Measurements from ENCODE around the gene AHDC1.
"Not testable (repeated sequence)": the region's sequence is repeated elsewhere in the genome, so short reads cannot be mapped to it uniquely, and the experiment has no call there.

The AHDC1 gene

GRCh38 chr1:27503033-27503432, 100.9 kb downstream of the AHDC1 start:
- POLR2A ChIA-PET = no interaction called here
- CTCF ChIA-PET = interaction anchor here (1.9 kb wide), 1 partner anchor 54 kb away, joined by 4 read pairs; no protein-coding TSS in a partner anchor

GRCh38 chr1:27501159-27501558, 102.8 kb downstream of the AHDC1 start:
- H3K4me3 ChIP-seq (ENCODE audit: low read depth, low read length); H3K4me1 ChIP-seq (ENCODE audit: control insufficient read depth, insufficient read depth, low read length); H3K27ac ChIP-seq (ENCODE audit: extremely low read depth, low read depth, low read length); POLR2A ChIA-PET; H3K36me3 ChIP-seq (ENCODE audit: control insufficient read depth in 2 of 2, insufficient read depth in 1 of 2, low read length in 2 of 2); H3K9me3 ChIP-seq (ENCODE audit: control insufficient read depth, insufficient read depth, low read depth, low read length): not testable (repeated sequence)
- TF ChIP-seq ZNF580 (tag by site-specific recombination; IDR thresholded peaks at IDR 0.05) (peak; percentile 55; the same call in 1 of the 2 replicates), ZNF146 (tag by site-specific recombination; IDR thresholded peaks at IDR 0.05) (peak; percentile 97)
- CTCF ChIA-PET = interaction anchor here (2.2 kb wide), 1 partner anchor 55 kb away, joined by 5 read pairs; no protein-coding TSS in a partner anchor

More at GRCh38 chr1:27503033-27503432, 100.9 kb downstream of the AHDC1 start:
- Histone ChIP-seq H3K9me3 (ENCODE audit: control insufficient read depth, insufficient read depth, low read depth, low read length) (no peaks in the 10 kb centered on the region), H3K4me1 (ENCODE audit: control insufficient read depth, insufficient read depth, low read length) (no peaks in the 10 kb centered on the region; the same call in 1 of the 2 replicates), H3K36me3 (ENCODE audit: control insufficient read depth in 2 of 2, insufficient read depth in 1 of 2, low read length in 2 of 2) (no peaks in the 10 kb centered on the region), H3K4me3 (ENCODE audit: low read depth, low read length) (no peak overlapping the region), H3K27ac (ENCODE audit: extremely low read depth, low read depth, low read length) (no peak overlapping the region)
- TF ChIP-seq ZNF292 (tag by site-specific recombination; IDR thresholded peaks at IDR 0.05; ENCODE audit: borderline replicate concordance, low read depth) (no peak), ZNF623 (tag by site-specific recombination; IDR thresholded peaks at IDR 0.05) (peak; percentile 88)

- no peak overlapping the region for H3K4me3 ChIP-seq (ENCODE audit: low read depth, low read length)
- H3K27ac ChIP-seq (ENCODE audit: extremely low read depth, low read depth, low read length) = no peak overlapping the region
- ChIA-PET CTCF (interaction anchor here (2.2 kb wide), 1 partner anchor 57 kb away, joined by 5 read pairs; no protein-coding TSS in a partner anchor), POLR2A (no interaction called here)
- no peaks in the 10 kb centered on the region; the same call in 1 of the 2 replicates for H3K4me1 ChIP-seq (ENCODE audit: control insufficient read depth, insufficient read depth, low read length)
- no peaks in the 10 kb centered on the region for H3K9me3 ChIP-seq (ENCODE audit: control insufficient read depth, insufficient read depth, low read depth, low read length)
- TF ChIP-seq ZNF585B (tag by site-specific recombination; IDR thresholded peaks at IDR 0.05) (no peak), ZFP3 (tag by site-specific recombination; IDR thresholded peaks at IDR 0.05; ENCODE audit: low read depth) (peak; percentile 96), ZNF621 (tag by site-specific recombination; IDR thresholded peaks at IDR 0.05) (no peak), ZNF837 (tag by site-specific recombination; IDR thresholded peaks at IDR 0.05) (no peak), MEIS1 (CRISPR knock-in tag; IDR thresholded peaks at IDR 0.05; ENCODE audit: borderline replicate concordance) (no peak), ZNF184 (tag by site-specific recombination; IDR thresholded peaks at IDR 0.05) (no peak), ZNF530 (tag by site-specific recombination; IDR thresholded peaks at IDR 0.05; ENCODE audit: low read depth) (no peak), AEBP2 (tag by site-specific recombination; IDR thresholded peaks at IDR 0.05; ENCODE audit: borderline replicate concordance) (no peak)
- H3K36me3 ChIP-seq (ENCODE audit: control insufficient read depth in 2 of 2, insufficient read depth in 1 of 2, low read length in 2 of 2) = no peaks in the 10 kb centered on the region
These were observed 104.8 kb downstream of the AHDC1 start for GRCh38 chr1:27499142-27499541.

- H3K9me3 ChIP-seq (ENCODE audit: control insufficient read depth, insufficient read depth, low read depth, low read length) = no peaks in the 10 kb centered on the region
- CTCF ChIA-PET = interaction anchor here (0.6 to 1.9 kb wide), 5 partner anchors 14 to 104 kb away, joined by 3 to 6 read pairs (median 5); no protein-coding TSS in a partner anchor
- no peaks in the 10 kb centered on the region for H3K36me3 ChIP-seq (ENCODE audit: control insufficient read depth in 2 of 2, insufficient read depth in 1 of 2, low read length in 2 of 2)
- no peak overlapping the region for H3K27ac ChIP-seq (ENCODE audit: extremely low read depth, low read depth, low read length)
- POLR2A ChIA-PET = interaction anchor here (0.6 kb wide), 2 partner anchors 29 to 40 kb away, joined by 5 to 6 read pairs; no protein-coding TSS in a partner anchor
- no peak overlapping the region for H3K4me3 ChIP-seq (ENCODE audit: low read depth, low read length)
- no peaks in the 10 kb centered on the region for H3K4me1 ChIP-seq (ENCODE audit: control insufficient read depth, insufficient read depth, low read length)
- TF ChIP-seq CTCF (tag by site-specific recombination; IDR thresholded peaks at IDR 0.05) = peak; percentile 55
- peak; percentile 64 for TF ChIP-seq ZFHX2 (tag by site-specific recombination; conservative IDR thresholded peaks at IDR 0.05)
- TF ChIP-seq PRDM1 (tag by site-specific recombination; IDR thresholded peaks at IDR 0.05) = 0 out of 2 replicates have a peak, but pooled peaks have one; percentile 11
- TF ChIP-seq GLIS2 (tag by site-specific recombination; IDR thresholded peaks at IDR 0.05) = peak; percentile 31; the same call in 1 of the 2 replicates
- peak; percentile 49; the same call in 1 of the 2 replicates for TF ChIP-seq ZBTB17 (tag by site-specific recombination; IDR thresholded peaks at IDR 0.05)
- peak; percentile 57 for TF ChIP-seq GLIS1 (tag by site-specific recombination; IDR thresholded peaks at IDR 0.05)
- TF ChIP-seq ZBTB21 (tag by site-specific recombination; IDR thresholded peaks at IDR 0.05) = no peak
- TF ChIP-seq PATZ1 (tag by site-specific recombination; IDR thresholded peaks at IDR 0.05) = peak; percentile 60; the same call in 1 of the 2 replicates
- TF ChIP-seq ZNF600 (tag by site-specific recombination; IDR thresholded peaks at IDR 0.05) = peak; percentile 62
- TF ChIP-seq ZNF830 (tag by site-specific recombination; IDR thresholded peaks at IDR 0.05; ENCODE audit: low read depth) = no peak
- no peak for TF ChIP-seq SP3 (tag by site-specific recombination; IDR thresholded peaks at IDR 0.05)
These were observed 107.3 kb downstream of the AHDC1 start for GRCh38 chr1:27496604-27497155.
